Erythroblast (primary cell): Measurements from ENCODE around the gene UBE2L6.
A peak's percentile ranks its signal among the peaks of the same experiment; 100 is the strongest.
"Not testable (repeated sequence)": the region's sequence is repeated elsewhere in the genome, so short reads cannot be mapped to it uniquely, and the experiment has no call there.

Experiments
- DNase-seq, 2 experiments: peaks; one replicate each; lab custom pipeline; 2025; lab: John Stamatoyannopoulos, UW
- GATA1 ChIP-seq: IDR thresholded peaks from 2 replicates; pipeline ENCODE4 v1.6.1; 2011; ENCODE audit warnings: low read depth, mild to moderate bottlenecking, control low read depth, low read length, moderate library complexity
- POLR2A ChIP-seq: IDR thresholded peaks from 2 replicates; pipeline ENCODE4 v1.6.1; 2011; ENCODE audit warnings: mild to moderate bottlenecking, low read length

UBE2L6 gene

DNA sequence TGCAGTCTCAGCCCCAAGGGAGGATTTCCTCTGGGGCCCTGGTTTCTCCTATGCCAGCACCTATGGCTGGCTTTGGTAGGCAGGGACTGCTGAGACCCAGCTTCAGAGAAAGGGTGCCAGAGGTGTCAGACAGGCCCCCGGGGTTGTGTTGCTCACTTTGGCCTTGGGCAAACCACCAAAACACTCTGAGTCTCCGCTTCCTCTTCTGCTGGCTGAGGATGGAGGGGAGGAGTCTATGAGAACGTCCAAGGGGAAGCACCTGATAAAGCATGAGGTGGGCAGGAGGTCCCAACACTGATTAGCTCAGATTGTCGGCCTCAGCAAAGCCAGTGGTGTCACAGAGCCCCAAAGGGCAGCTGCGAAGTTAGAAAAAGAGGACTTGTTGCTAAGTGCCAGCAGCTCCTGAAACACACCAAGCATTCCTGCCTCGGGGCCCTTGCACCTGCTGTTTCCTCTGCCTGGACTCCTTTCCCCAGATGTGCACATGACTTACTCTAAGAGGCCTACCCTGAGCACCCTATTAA, 19.6 kb downstream of the UBE2L6 start:
- no peak for DNase-seq
- no peak for TF ChIP-seq POLR2A

DNA sequence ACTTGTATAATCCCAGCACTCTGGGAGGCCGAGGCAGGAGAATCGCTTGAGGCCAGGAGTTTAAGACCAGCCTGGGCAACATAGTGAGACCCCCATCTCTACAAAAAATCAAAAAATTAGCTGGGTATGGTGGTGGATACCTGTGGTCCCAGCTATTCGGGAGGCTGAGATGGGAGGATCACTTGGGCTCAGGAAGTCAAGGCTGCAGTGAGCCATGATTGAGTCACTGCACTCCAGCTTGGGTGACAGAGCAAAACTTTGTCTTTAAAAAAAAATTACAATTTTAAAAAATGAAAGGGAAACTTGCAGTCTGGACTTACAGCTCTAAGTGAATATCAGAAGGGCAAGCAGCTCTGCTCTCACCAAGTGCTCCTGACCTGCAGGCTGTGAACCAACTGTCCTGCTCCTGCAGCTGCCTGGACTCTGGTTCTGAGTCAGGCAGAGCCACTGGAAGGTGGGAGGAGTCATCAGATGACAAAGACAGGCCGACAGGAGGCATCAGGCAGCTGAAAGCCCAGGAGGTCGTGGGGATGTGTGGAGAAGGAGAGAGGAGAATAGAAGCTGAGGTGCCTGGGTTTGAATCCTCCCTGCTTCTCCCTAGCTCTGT, 20.5 kb downstream of the UBE2L6 start:
- TF ChIP-seq GATA1 (no peak), POLR2A (no peak)
- DNase-seq = peak; percentile 20 to 26

DNA sequence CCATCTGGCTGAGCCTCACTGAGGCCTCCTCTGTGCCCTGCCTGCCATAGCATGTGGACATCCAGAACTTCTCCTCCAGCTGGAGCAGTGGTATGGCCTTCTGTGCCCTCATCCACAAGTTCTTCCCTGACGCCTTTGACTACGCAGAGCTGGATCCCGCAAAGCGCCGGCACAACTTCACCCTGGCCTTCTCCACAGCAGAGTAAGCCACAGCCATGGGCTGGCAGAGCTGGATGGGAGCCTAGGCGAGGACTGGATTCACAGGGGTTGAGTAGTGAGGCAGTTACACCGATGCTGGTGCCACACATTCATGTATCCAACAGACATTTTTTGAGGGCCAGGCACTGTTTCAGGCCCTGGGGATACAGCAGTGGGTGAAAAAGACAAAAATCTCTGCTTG, 21.0 kb downstream of the UBE2L6 start:
- no peak for DNase-seq
- TF ChIP-seq GATA1 = no peak
- no peak for TF ChIP-seq POLR2A

- TF ChIP-seq POLR2A (no peak), GATA1 (no peak)
- no peak for DNase-seq
Measured at GRCh38 chr11:57545883-57546282, 21.6 kb downstream of the UBE2L6 start.

- TF ChIP-seq GATA1 (no peak), POLR2A (no peak)
- no peak for DNase-seq
Measured at GRCh38 chr11:57544566-57544965, 22.9 kb downstream of the UBE2L6 start.

GRCh38 chr11:57543593-57543992, 23.9 kb downstream of the UBE2L6 start:
- no peak for DNase-seq
- TF ChIP-seq GATA1 (no peak), POLR2A (no peak)

- DNase-seq = no peak
- TF ChIP-seq GATA1 (no peak), POLR2A (no peak)
Measured at GRCh38 chr11:57542582-57542981, 24.9 kb downstream of the UBE2L6 start.

GRCh38 chr11:57541169-57541568, 26.3 kb downstream of the UBE2L6 start:
- no peak for DNase-seq
- no peak for TF ChIP-seq POLR2A
- TF ChIP-seq GATA1 = no peak

GRCh38 chr11:57539342-57539741, 28.1 kb downstream of the UBE2L6 start:
- no peak for DNase-seq
- TF ChIP-seq GATA1 (no peak), POLR2A (no peak)

GRCh38 chr11:57536947-57537619, 30.4 kb downstream of the UBE2L6 start, which contains the start of gene SMTNL1:
SMTNL1 (plus strand) TSS chr11:57537595; CDS start chr11:57542643, 5,048 bp downstream.
- no peak for DNase-seq
- no peak for TF ChIP-seq GATA1
- no peak for TF ChIP-seq POLR2A

DNA sequence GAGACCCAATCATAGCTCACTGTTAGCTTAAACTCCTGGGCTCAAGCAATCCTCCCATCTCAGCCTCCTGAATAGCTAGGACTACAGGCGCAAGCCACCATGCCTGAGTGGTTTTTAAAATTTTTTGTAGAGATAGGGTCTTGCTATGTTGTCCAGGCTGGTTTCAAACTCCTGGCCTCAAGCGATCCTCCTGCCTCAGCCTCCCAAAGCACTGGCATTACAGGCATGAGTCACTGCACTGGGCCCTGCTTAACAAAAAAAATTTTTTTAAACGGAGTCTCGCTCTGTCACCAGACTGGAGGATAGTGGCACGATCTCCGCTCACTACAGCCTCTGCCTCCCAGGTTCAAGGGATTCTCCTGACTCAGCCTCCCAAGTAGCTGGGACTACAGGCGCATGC, 33.0 kb downstream of the UBE2L6 start:
- DNase-seq = not testable (repeated sequence)

DNA sequence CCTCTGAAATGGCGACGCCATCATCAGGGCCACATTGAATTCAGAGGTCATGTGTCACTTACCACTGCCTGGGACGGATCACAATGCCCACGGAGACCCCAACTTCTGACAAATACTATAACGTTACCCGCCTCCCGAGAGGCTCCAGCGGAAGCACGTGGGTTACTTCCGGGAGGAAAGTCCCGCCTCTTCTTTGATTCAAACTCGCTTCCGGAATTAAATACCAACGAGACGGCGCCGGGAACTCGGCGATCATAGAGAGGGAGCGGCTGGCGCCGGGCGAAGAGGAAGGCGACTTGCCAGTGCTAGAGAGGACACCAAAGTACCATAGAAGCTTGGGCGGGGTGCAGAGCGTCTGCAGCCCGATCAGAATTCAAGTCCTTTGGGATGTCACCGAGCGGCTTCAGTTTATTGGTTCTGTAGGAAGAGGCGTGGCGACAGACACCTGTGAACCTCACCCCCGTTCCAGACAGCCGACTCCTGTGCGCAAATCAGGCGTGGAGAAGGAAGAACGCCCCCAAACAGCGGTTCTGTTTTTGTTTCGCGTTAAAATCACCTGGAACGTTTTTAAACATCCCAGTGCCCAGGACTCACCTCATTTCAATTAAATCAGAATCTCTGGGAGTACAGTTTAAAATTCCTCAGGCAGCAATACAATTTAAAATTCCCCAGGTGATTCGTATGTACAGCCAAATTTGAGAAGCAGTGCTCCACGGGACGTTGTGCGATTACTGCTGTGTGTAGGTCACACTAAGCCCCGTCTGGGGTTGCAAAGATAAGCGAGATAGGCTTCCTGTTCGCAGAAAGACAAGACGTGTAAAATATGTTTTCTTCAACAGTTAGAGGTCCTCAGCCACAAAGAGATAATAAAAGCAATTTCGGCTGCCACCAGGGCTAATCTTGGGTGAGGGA, 36.6 kb downstream of the UBE2L6 start, which contains the start of gene TIMM10:
Gene TIMM10 (minus strand): TSS at position 159 of the 912 bp plus-strand sequence. CDS start 565 bp downstream, outside the sequence.
- DNase-seq = peak; percentile 96 to 98
- TF ChIP-seq POLR2A = peak; percentile 82
- no peak for TF ChIP-seq GATA1

DNA sequence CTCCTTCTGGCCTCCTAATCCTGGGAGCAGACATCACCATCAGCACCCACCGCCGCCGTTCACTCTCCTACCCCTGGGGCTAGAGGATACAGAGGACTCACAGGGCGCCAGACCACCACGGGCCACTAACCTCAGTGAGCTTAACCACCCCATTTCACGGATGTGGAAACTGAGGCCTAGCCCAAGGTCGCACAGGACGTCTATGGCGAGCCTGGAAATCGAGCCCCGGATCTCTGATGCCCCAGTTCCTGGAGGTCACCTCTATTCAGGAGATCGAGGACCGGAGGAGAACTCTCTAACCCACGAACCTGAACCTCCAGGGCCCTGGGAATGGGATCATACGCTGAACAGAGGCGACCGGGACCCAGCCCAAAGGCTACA, 37.3 kb downstream of the UBE2L6 start:
- DNase-seq = no peak
- TF ChIP-seq POLR2A (no peak), GATA1 (no peak)

GRCh38 chr11:57529012-57529411, 38.5 kb downstream of the UBE2L6 start:
- DNase-seq = no peak
- no peak for TF ChIP-seq GATA1
- no peak for TF ChIP-seq POLR2A
